NCI-H146 treated with DMSO at 0.1 percent for 48 hours (cell line): Measurements from ENCODE around the gene RIN1.
"Not testable (repeated sequence)": the region's sequence is repeated elsewhere in the genome, so short reads cannot be mapped to it uniquely, and the experiment has no call there.

ENCODE experiments used
- DNase-seq: peaks from one replicate; lab custom pipeline; 2025; ENCODE audit not compliant: unreplicated experiment; lab: John Stamatoyannopoulos, UW

The RIN1 gene

GRCh38 chr11:66321606-66322005 lies 14.6 kb downstream of the RIN1 start:
- no peak for DNase-seq

- DNase-seq, result not testable (repeated sequence)
Measured at GRCh38 chr11:66320748-66321147, 15.5 kb downstream of the RIN1 start.

GRCh38 chr11:66320289-66320688 lies 15.9 kb downstream of the RIN1 start:
- DNase-seq, result not testable (repeated sequence)

- no peak for DNase-seq
Measured at GRCh38 chr11:66318600-66318970, 17.6 kb downstream of the RIN1 start.

GRCh38 chr11:66317723-66318599 lies 18.3 kb downstream of the RIN1 start:
- no peak for DNase-seq

GRCh38 chr11:66317322-66317722 lies 18.9 kb downstream of the RIN1 start:
- no peak for DNase-seq

- DNase-seq, result no peak
Measured at GRCh38 chr11:66316849-66317251, 19.4 kb downstream of the RIN1 start, which contains the start of gene CD248. TSS of gene CD248 (minus strand) at chr11:66317044. CDS start at chr11:66317027, 17 bp downstream.

GRCh38 chr11:66315921-66316811 lies 20.1 kb downstream of the RIN1 start:
- DNase-seq, result no peak

GRCh38 chr11:66315498-66315885 lies 20.7 kb downstream of the RIN1 start:
- no peak for DNase-seq

GRCh38 chr11:66314561-66315497 lies 21.4 kb downstream of the RIN1 start:
- no peak for DNase-seq

- no peak for DNase-seq
Measured at GRCh38 chr11:66314186-66314501, 22.1 kb downstream of the RIN1 start.

- no peak for DNase-seq
Measured at GRCh38 chr11:66313321-66314185, 22.7 kb downstream of the RIN1 start.

GRCh38 chr11:66312549-66313320 lies 23.5 kb downstream of the RIN1 start:
- DNase-seq, result peak; percentile 89

GRCh38 chr11:66311965-66312548 lies 24.2 kb downstream of the RIN1 start:
- peak; percentile 86 for DNase-seq

GRCh38 chr11:66311470-66311964 lies 24.7 kb downstream of the RIN1 start:
- DNase-seq, result no peak

GRCh38 chr11:66310803-66311440 lies 25.3 kb downstream of the RIN1 start:
- DNase-seq, result not testable (repeated sequence)

- no peak for DNase-seq
Measured at GRCh38 chr11:66310324-66310723, 25.9 kb downstream of the RIN1 start.

GRCh38 chr11:66309475-66309874 lies 26.8 kb downstream of the RIN1 start:
- no peak for DNase-seq
